Duodenal mucosa (tissue), 2 donors: Measurements from ENCODE around the gene SYDE2.

ENCODE experiments used
- H3K27ac ChIP-seq: one replicate; pipeline ENCODE4 v1.7.0; 2013; ENCODE audit warnings: low read depth, low read length
- H3K27me3 ChIP-seq, 2 donors: one replicate each; pipeline ENCODE4 v1.7.0; 2013; ENCODE audit warnings: low read length in 2 of 2, control low read depth in 1 of 2; ENCODE audit not compliant: insufficient read depth in 2 of 2, control insufficient read depth in 1 of 2
- H3K36me3 ChIP-seq, 2 donors: one replicate each; pipeline ENCODE4 v1.7.0; 2013; ENCODE audit warnings: low read length in 2 of 2, control low read depth in 1 of 2; ENCODE audit not compliant: insufficient read depth in 2 of 2, control insufficient read depth in 1 of 2
- H3K4me1 ChIP-seq, 2 donors: one replicate each; pipeline ENCODE4 v1.7.0; 2013; ENCODE audit warnings: low read length in 2 of 2, control low read depth in 1 of 2; ENCODE audit not compliant: insufficient read depth in 2 of 2, control insufficient read depth in 1 of 2
- H3K4me3 ChIP-seq, 2 donors: one replicate each; pipeline ENCODE4 v1.7.0; 2013; ENCODE audit warnings: low read length in 2 of 2, low read depth in 1 of 2
- H3K9ac ChIP-seq, 2 donors: one replicate each; pipeline ENCODE4 v1.7.0; 2013; ENCODE audit warnings: low read length in 2 of 2, low read depth in 1 of 2
- H3K9me3 ChIP-seq, 2 donors: one replicate each; pipeline ENCODE4 v1.7.0; 2013; ENCODE audit warnings: low read length in 2 of 2, control low read depth in 1 of 2; ENCODE audit not compliant: control insufficient read depth in 1 of 2

SYDE2 gene

GRCh38 chr1:85214654-85215053 is 13.8 kb upstream of the SYDE2 start:
- no peak overlapping the region for H3K4me3 ChIP-seq
- no peaks in the 10 kb centered on the region for H3K9me3 ChIP-seq
- no peak overlapping the region for H3K27ac ChIP-seq
- H3K36me3 ChIP-seq = no peaks in the 10 kb centered on the region
- no peaks in the 10 kb centered on the region for H3K4me1 ChIP-seq
- H3K27me3 ChIP-seq = no peaks in the 10 kb centered on the region
- no peak overlapping the region for H3K9ac ChIP-seq

- Histone ChIP-seq H3K27ac (no peak overlapping the region), H3K4me1 (peaks cover 0 to 7% of the 10 kb centered on the region in 2 donors), H3K9me3 (no peaks in the 10 kb centered on the region), H3K9ac (no peak overlapping the region), H3K4me3 (no peak overlapping the region), H3K27me3 (no peaks in the 10 kb centered on the region), H3K36me3 (no peaks in the 10 kb centered on the region)
Measured at GRCh38 chr1:85208488-85208887, 7.7 kb upstream of the SYDE2 start.

- Histone ChIP-seq H3K27me3 (no peaks in the 10 kb centered on the region), H3K9me3 (no peaks in the 10 kb centered on the region), H3K36me3 (no peaks in the 10 kb centered on the region), H3K9ac (no peak overlapping the region), H3K27ac (no peak overlapping the region), H3K4me1 (peaks cover 11 to 15% of the 10 kb centered on the region in 2 donors), H3K4me3 (no peak overlapping the region)
Measured at GRCh38 chr1:85203573-85204171, 2.9 kb upstream of the SYDE2 start.

- Histone ChIP-seq H3K4me1 (peaks cover 11 to 15% of the 10 kb centered on the region in 2 donors), H3K27ac (no peak overlapping the region), H3K36me3 (no peaks in the 10 kb centered on the region), H3K27me3 (no peaks in the 10 kb centered on the region), H3K9ac (no peak overlapping the region), H3K4me3 (no peak overlapping the region), H3K9me3 (no peaks in the 10 kb centered on the region)
Measured at GRCh38 chr1:85202864-85203255, 2.0 kb upstream of the SYDE2 start.

GRCh38 chr1:85202092-85202863 is 1.5 kb upstream of the SYDE2 start:
- Histone ChIP-seq H3K27ac (peak overlapping the region; percentile 91), H3K4me3 (peak overlapping the region; percentile 88 to 95), H3K9ac (peak overlapping the region; percentile 79 to 80), H3K27me3 (no peaks in the 10 kb centered on the region), H3K4me1 (peaks cover 11 to 15% of the 10 kb centered on the region in 2 donors), H3K9me3 (no peaks in the 10 kb centered on the region), H3K36me3 (no peaks in the 10 kb centered on the region)

- Histone ChIP-seq H3K27ac (peak overlapping the region; percentile 91), H3K9ac (peak overlapping the region; percentile 79 to 80), H3K9me3 (no peaks in the 10 kb centered on the region), H3K27me3 (no peaks in the 10 kb centered on the region), H3K4me3 (peak overlapping the region; percentile 88 to 95), H3K36me3 (no peaks in the 10 kb centered on the region), H3K4me1 (peaks cover 11 to 15% of the 10 kb centered on the region in 2 donors)
Measured at GRCh38 chr1:85201340-85202091, 700 bp upstream of the SYDE2 start.

- H3K4me3 ChIP-seq = peak overlapping the region; percentile 88 to 95
- H3K36me3 ChIP-seq = no peaks in the 10 kb centered on the region
- H3K27me3 ChIP-seq = no peaks in the 10 kb centered on the region
- H3K9ac ChIP-seq = peak overlapping the region; percentile 79 to 80
- H3K9me3 ChIP-seq = no peaks in the 10 kb centered on the region
- H3K4me1 ChIP-seq = peaks cover 11 to 19% of the 10 kb centered on the region in 2 donors
- H3K27ac ChIP-seq = no peak overlapping the region
Measured at GRCh38 chr1:85199667-85200462, 951 bp downstream of the SYDE2 start.

GRCh38 chr1:85198864-85199263 is 2.0 kb downstream of the SYDE2 start:
- Histone ChIP-seq H3K9ac (peak overlapping the region in 1 of 2 donors; percentile 4), H3K4me3 (peak overlapping the region; percentile 45 to 88), H3K27me3 (no peaks in the 10 kb centered on the region), H3K27ac (no peak overlapping the region), H3K9me3 (no peaks in the 10 kb centered on the region), H3K4me1 (peaks cover 11 to 15% of the 10 kb centered on the region in 2 donors), H3K36me3 (no peaks in the 10 kb centered on the region)

- H3K27me3 ChIP-seq = no peaks in the 10 kb centered on the region
- peaks cover 4 to 5% of the 10 kb centered on the region in 2 donors for H3K4me1 ChIP-seq
- no peak overlapping the region for H3K4me3 ChIP-seq
- H3K27ac ChIP-seq = no peak overlapping the region
- no peaks in the 10 kb centered on the region for H3K36me3 ChIP-seq
- H3K9me3 ChIP-seq = no peaks in the 10 kb centered on the region
- H3K9ac ChIP-seq = no peak overlapping the region
Measured at GRCh38 chr1:85196358-85196757, 4.5 kb downstream of the SYDE2 start.
